H1 (cell line): ENCODE measurements around the gene ARHGEF12. TPM values are rescaled to one million over a fixed set of nuclear protein-coding genes. Genes with fewer than 3 reads are reported as not detected.

Source experiments
- CTCF ChIA-PET: fragments of 300-600 bp; sonication (Branson Sonifier 250); formaldehyde crosslinking; loops from one replicate; lab custom pipeline; 2021; ENCODE audit not compliant: partially characterized antibody; lab: Charles Lee
- POLR2A ChIA-PET: fragments of 300-600 bp; sonication (Branson Sonifier 250); formaldehyde crosslinking; loops from one replicate; lab custom pipeline; 2021; ENCODE audit warnings: inconsistent platforms; ENCODE audit not compliant: partially characterized antibody; lab: Charles Lee
- DNase-seq, 2 experiments: peaks; one replicate each; pipeline versions ENCODE4 v3.0.0 to v3.0.0-alpha.2; 2010 to 2022; ENCODE audit warnings: low spot score in 2 of 2, low read depth in 1 of 2, mixed read lengths in 1 of 2
- FAIRE-seq: peaks from 2 replicates; lab custom pipeline; 2011; peaks lifted over from hg19 to GRCh38; lab: Jason Lieb, UNC
- H2AFZ ChIP-seq: 2 replicates; pipeline ENCODE4 v1.8.1; 2012; ENCODE audit warnings: low read length, inconsistent platforms
- H2AK5ac ChIP-seq: 2 replicates; pipeline ENCODE4 v1.6.1; 2013; ENCODE audit warnings: low read depth, low read length
- H2BK120ac ChIP-seq: replicated peaks from 2 replicates; pipeline ENCODE3; 2013; ENCODE audit warnings: low read depth, low read length, inconsistent platforms
- H2BK12ac ChIP-seq: 2 replicates; pipeline ENCODE4 v1.6.1; 2013; ENCODE audit warnings: low read depth, low read length
- H2BK15ac ChIP-seq: 2 replicates; pipeline ENCODE4 v1.6.1; 2013; ENCODE audit warnings: low read length
- H2BK20ac ChIP-seq: 2 replicates; pipeline ENCODE4 v1.6.1; 2013; ENCODE audit warnings: low read length
- H2BK5ac ChIP-seq: 2 replicates; pipeline ENCODE4 v1.6.1; 2013; ENCODE audit warnings: low read depth, low read length
- H3K14ac ChIP-seq: 2 replicates; pipeline ENCODE4 v1.6.1; 2013; ENCODE audit warnings: inconsistent platforms; ENCODE audit not compliant: insufficient read length
- H3K18ac ChIP-seq: 2 replicates; pipeline ENCODE4 v1.6.1; 2013; ENCODE audit warnings: low read length; ENCODE audit errors: extremely low read depth
- H3K23ac ChIP-seq: 2 replicates; pipeline ENCODE4 v1.6.1; 2013; ENCODE audit warnings: inconsistent platforms; ENCODE audit not compliant: insufficient read length
- H3K23me2 ChIP-seq: 2 replicates; pipeline ENCODE4 v1.6.1; 2013; ENCODE audit warnings: low read depth, low read length
- H3K27ac ChIP-seq: 2 replicates; pipeline ENCODE4 v1.6.1; 2011; ENCODE audit warnings: low read depth, low read length, inconsistent platforms
- H3K27me3 ChIP-seq, 4 experiments: replicated peaks in 1 of 4; 1 replicate in 1 of 4; 2 replicates in 3 of 4; pipeline versions ENCODE4 v1.6.1 to v1.8.1; 2011 to 2013; ENCODE audit warnings: low read length in 3 of 4, mild to moderate bottlenecking in 3 of 4, inconsistent platforms in 2 of 4, mixed read lengths in 2 of 4, moderate library complexity in 1 of 4; ENCODE audit not compliant: control insufficient read depth in 3 of 4, insufficient read depth in 3 of 4; ENCODE audit errors: extremely low read depth in 1 of 4
- H3K36me3 ChIP-seq, 4 experiments: 2 replicates each; pipeline versions ENCODE4 v1.6.1 to v1.8.1; 2011 to 2013; ENCODE audit warnings: mild to moderate bottlenecking in 4 of 4, low read length in 3 of 4, moderate library complexity in 2 of 4, control low read depth in 1 of 4, inconsistent platforms in 1 of 4; ENCODE audit not compliant: insufficient read depth in 4 of 4, control insufficient read depth in 2 of 4
- H3K4ac ChIP-seq: replicated peaks from 2 replicates; pipeline ENCODE3; 2013; ENCODE audit warnings: low read length, low read depth, mixed read lengths, inconsistent platforms; ENCODE audit not compliant: insufficient read length
- H3K4me1 ChIP-seq, 4 experiments: replicated peaks in 1 of 4; 1 replicate in 1 of 4; 2 replicates in 3 of 4; pipeline versions ENCODE4 v1.6.1 to v1.8.1; 2011 to 2013; ENCODE audit warnings: low read length in 3 of 4, inconsistent platforms in 2 of 4, mixed read lengths in 1 of 4; ENCODE audit not compliant: insufficient read depth in 4 of 4, control insufficient read depth in 3 of 4
- H3K4me2 ChIP-seq, 2 experiments: 2 replicates each; pipeline versions ENCODE4 v1.6.1 to v1.8.1; 2011 to 2013; ENCODE audit warnings: low read depth in 2 of 2, low read length in 2 of 2, control low read depth in 1 of 2, inconsistent platforms in 1 of 2, mild to moderate bottlenecking in 1 of 2; ENCODE audit not compliant: insufficient read depth in 1 of 2
- H3K4me3 ChIP-seq, 4 experiments: fragments of 200-600, 300-600 bp in 1 of 4; sonication (generic), shearing (Covaris generic), sonication (Bioruptor Twin) in 1 of 4; 2 replicates each; pipeline versions ENCODE4 v1.5.1 to v1.8.1; 2011 to 2016; ENCODE audit warnings: low read length in 4 of 4, low read depth in 3 of 4, control low read depth in 2 of 4, inconsistent platforms in 2 of 4, mild to moderate bottlenecking in 2 of 4, mixed read lengths in 1 of 4, moderate library complexity in 1 of 4; ENCODE audit not compliant: insufficient read depth in 2 of 4; ENCODE audit errors: extremely low read depth in 1 of 4
- H3K56ac ChIP-seq: replicated peaks from 2 replicates; pipeline ENCODE3; 2013; ENCODE audit warnings: low read depth, mild to moderate bottlenecking, mixed read lengths, low read length, inconsistent platforms; ENCODE audit not compliant: insufficient read length
- H3K79me1 ChIP-seq: 2 replicates; pipeline ENCODE4 v1.6.1; 2013; ENCODE audit warnings: low read depth, low read length, control low read depth
- H3K79me2 ChIP-seq, 2 experiments: 2 replicates each; pipeline versions ENCODE4 v1.6.1 to v1.8.1; 2012 to 2013; ENCODE audit warnings: low read length in 2 of 2, mild to moderate bottlenecking in 2 of 2, inconsistent platforms in 1 of 2; ENCODE audit not compliant: insufficient read depth in 2 of 2, control insufficient read depth in 1 of 2
- H3K9ac ChIP-seq, 4 experiments: replicated peaks in 1 of 4; 1 replicate in 1 of 4; 2 replicates in 3 of 4; pipeline versions ENCODE4 v1.6.1 to v1.8.1; 2011 to 2013; ENCODE audit warnings: low read depth in 3 of 4, low read length in 3 of 4, control low read depth in 2 of 4, mild to moderate bottlenecking in 2 of 4, moderate library complexity in 2 of 4, inconsistent platforms in 1 of 4; ENCODE audit errors: extremely low read depth in 1 of 4
- H3K9me3 ChIP-seq, 2 experiments: 2 replicates each; pipeline versions ENCODE4 v1.6.1 to v1.8.1; 2012 to 2013; ENCODE audit warnings: mild to moderate bottlenecking in 2 of 2, moderate library complexity in 2 of 2, control low read depth in 1 of 2, inconsistent platforms in 1 of 2, low read depth in 1 of 2, low read length in 1 of 2, mixed read lengths in 1 of 2; ENCODE audit not compliant: insufficient read depth in 2 of 2
- H4K20me1 ChIP-seq, 2 experiments: replicated peaks in 1 of 2; 2 replicates each; pipeline versions ENCODE3 to v1.8.1; 2011 to 2013; ENCODE audit warnings: inconsistent platforms in 2 of 2, low read length in 2 of 2, mild to moderate bottlenecking in 1 of 2; ENCODE audit not compliant: insufficient read depth in 2 of 2, control insufficient read depth in 1 of 2
- H4K5ac ChIP-seq: 2 replicates; pipeline ENCODE4 v1.6.1; 2013; ENCODE audit warnings: low read length, low read depth, mixed read lengths, inconsistent platforms; ENCODE audit not compliant: insufficient read length
- H4K8ac ChIP-seq: 2 replicates; pipeline ENCODE4 v1.8.0; 2013; ENCODE audit warnings: mild to moderate bottlenecking, moderate library complexity, low read length, inconsistent platforms; ENCODE audit not compliant: insufficient read depth; ENCODE audit errors: extremely low read depth
- H4K91ac ChIP-seq: replicated peaks from 2 replicates; pipeline ENCODE3; 2013; ENCODE audit warnings: low read length, mixed read lengths, inconsistent platforms; ENCODE audit not compliant: insufficient read length
- BCL11A ChIP-seq, 2 experiments: IDR thresholded peaks; one replicate each; pipeline ENCODE4 v1.6.1; 2011; ENCODE audit warnings: low read depth in 2 of 2, low read length in 2 of 2, mild to moderate bottlenecking in 2 of 2
- CHD2 ChIP-seq: IDR thresholded peaks from 2 replicates; pipeline ENCODE4 v1.6.1; 2012; ENCODE audit warnings: low read length, improper control_type of control experiment
- EGR1 ChIP-seq: IDR thresholded peaks from 2 replicates; pipeline ENCODE4 v1.6.1; 2011; ENCODE audit warnings: low read depth, low read length, borderline replicate concordance
- EZH2 ChIP-seq: fragments of 200-600 bp; sonication (generic); IDR thresholded peaks from 2 replicates; pipeline ENCODE4 v1.7.1; 2012; ENCODE audit warnings: low read depth, mild to moderate bottlenecking, moderate library complexity, low read length, inconsistent platforms; ENCODE audit not compliant: severe bottlenecking
- KDM4A ChIP-seq: IDR thresholded peaks from one replicate; pipeline ENCODE4 v1.7.1; 2012; ENCODE audit warnings: low read depth, mild to moderate bottlenecking, moderate library complexity, low read length, inconsistent platforms; ENCODE audit not compliant: severe bottlenecking
- NANOG ChIP-seq: IDR thresholded peaks from 2 replicates; pipeline ENCODE4 v1.6.1; 2011; ENCODE audit warnings: low read length, low read depth, mild to moderate bottlenecking, inconsistent platforms; ENCODE audit not compliant: insufficient read depth, poor library complexity, severe bottlenecking
- SAP30 ChIP-seq: fragments of 300-600 bp; sonication (generic); IDR thresholded peaks from 2 replicates; pipeline ENCODE4 v1.7.1; 2012; ENCODE audit warnings: low read length, moderate library complexity, mild to moderate bottlenecking, inconsistent platforms; ENCODE audit not compliant: insufficient read depth, insufficient replicate concordance
- TAF1 ChIP-seq: IDR thresholded peaks from 2 replicates; pipeline ENCODE4 v1.6.1; 2011; ENCODE audit warnings: mild to moderate bottlenecking, low read depth, low read length
- TBP ChIP-seq: IDR thresholded peaks from 2 replicates; pipeline ENCODE4 v1.6.1; 2011; ENCODE audit warnings: low read depth, low read length, improper control_type of control experiment
- TCF12 ChIP-seq: IDR thresholded peaks from 2 replicates; pipeline ENCODE4 v1.6.1; 2011; ENCODE audit warnings: low read depth, mild to moderate bottlenecking, low read length
- WGBS, 2 experiments: shearing (Covaris generic) in 1 of 2; methylation state at CpG; one replicate each; pipeline versions ENCODE4 v1.1.6 to v1.1.7; 2013 to 2015; ENCODE audit warnings: low lambda C conversion rate in 2 of 2, mixed read lengths in 2 of 2, inconsistent platforms in 1 of 2, low coverage in 1 of 2, missing lambda C conversion rate in 1 of 2; ENCODE audit not compliant: insufficient replicate concordance in 2 of 2, insufficient coverage in 1 of 2, insufficient read length in 1 of 2; ENCODE audit errors: extremely low coverage in 1 of 2, missing lambda C conversion rate in 1 of 2; 5-methylcytosine and 5-hydroxymethylcytosine counted together
- polyA plus RNA-seq, 7 experiments: library from polyadenylated mRNA; depleted of rRNA in 3 of 7; stranded (reverse) in 5 of 7; unstranded in 2 of 7; fragments of >200 nt in 5 of 7; fragments of 200-250 nt in 2 of 7; gene quantifications; 1 replicate in 5 of 7; 2 replicates in 1 of 7; 4 replicates in 1 of 7; pipeline versions ENCODE4 v1.2.1 to v1.2.3, GENCODE V29; 2011 to 2013; ENCODE audit warnings: missing spikeins in 2 of 7, mixed read lengths in 2 of 7
- total RNA-seq: library from RNA; stranded (reverse); fragmentation: NEBNext Ultra II Directional; extraction: Animal tissue kit (Norgen Biotek cat#: 25700); gene quantifications from 2 replicates; pipeline ENCODE4 v1.2.1, GENCODE V29; 2021
- TF ChIP-seq, protein P1 (sequence below): IDR thresholded peaks from 2 replicates; pipeline ENCODE4 v1.6.1; 2011; ENCODE audit warnings: low read length, improper control_type of control experiment

The ARHGEF12 gene
- total and polyA plus RNA-seq, 2 of the 8 experiments (the other 6 are each of a cell fraction or from before 2014, with no cell fraction given), result 5.1 to 33.7 TPM

- peaks cover 1 to 4% of the 10 kb centered on the region in 2 experiments; a peak in 1 of 4 replicates for H3K9me3 ChIP-seq
- peaks cover 0 to 3% (median 0%) of the 10 kb centered on the region in 4 experiments; a peak in 2 of 7 replicates for H3K4me1 ChIP-seq
- H4K5ac ChIP-seq, result no peak overlapping the region
- no peaks in the 10 kb centered on the region for H4K20me1 ChIP-seq
- H2BK15ac ChIP-seq, result no peak overlapping the region
- no peak overlapping the region for H3K4me3 ChIP-seq
- H3K27me3 ChIP-seq, result no peaks in the 10 kb centered on the region
- no peak overlapping the region for H2AK5ac ChIP-seq
- no peak overlapping the region for H4K91ac ChIP-seq
- no peak overlapping the region for H2BK12ac ChIP-seq
- H2BK20ac ChIP-seq, result no peak overlapping the region
- H3K56ac ChIP-seq, result no peak overlapping the region
- H3K23ac ChIP-seq, result no peak overlapping the region
- H3K27ac ChIP-seq, result no peak overlapping the region
- H4K8ac ChIP-seq, result no peak overlapping the region
- no peaks in the 10 kb centered on the region for H3K23me2 ChIP-seq
- no peaks in the 10 kb centered on the region; a peak in 1 of 8 replicates for H3K36me3 ChIP-seq
- ChIA-PET POLR2A (no interaction called here), CTCF (interaction anchor here (0.7 to 1.1 kb wide), 4 partner anchors 41 to 555 kb away, joined by 3 read pairs; no protein-coding TSS in a partner anchor)
- no peak overlapping the region for H2BK5ac ChIP-seq
- H3K4me2 ChIP-seq, result no peak overlapping the region
- no peak for DNase-seq
- H3K9ac ChIP-seq, result no peak overlapping the region
- H3K14ac ChIP-seq, result no peak overlapping the region
- WGBS, 2 experiments, result 96% methylated on average over 1 of the region's 1 CpG; no CpG with 5 or more reads in 1 of the 2 experiments
- no peak overlapping the region for H3K18ac ChIP-seq
- no peak for FAIRE-seq
- no peak overlapping the region for H2AFZ ChIP-seq
- peaks cover 0 to 66% of the 10 kb centered on the region in 2 experiments; a peak in 2 of 4 replicates for H3K79me2 ChIP-seq
- H3K4ac ChIP-seq, result no peak overlapping the region
- TF ChIP-seq BCL11A (IDR thresholded peaks at IDR 0.05; ENCODE audit: low read depth in 2 of 2, low read length in 2 of 2), result no peak
- no peak for TF ChIP-seq SAP30
- TF ChIP-seq, protein P1, sequence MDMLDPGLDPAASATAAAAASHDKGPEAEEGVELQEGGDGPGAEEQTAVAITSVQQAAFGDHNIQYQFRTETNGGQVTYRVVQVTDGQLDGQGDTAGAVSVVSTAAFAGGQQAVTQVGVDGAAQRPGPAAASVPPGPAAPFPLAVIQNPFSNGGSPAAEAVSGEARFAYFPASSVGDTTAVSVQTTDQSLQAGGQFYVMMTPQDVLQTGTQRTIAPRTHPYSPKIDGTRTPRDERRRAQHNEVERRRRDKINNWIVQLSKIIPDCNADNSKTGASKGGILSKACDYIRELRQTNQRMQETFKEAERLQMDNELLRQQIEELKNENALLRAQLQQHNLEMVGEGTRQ, result no peak
- TF ChIP-seq TBP, result no peak
- no peak for TF ChIP-seq TAF1
- no peak for TF ChIP-seq TCF12
- TF ChIP-seq KDM4A, result no peak
- TF ChIP-seq CHD2, result no peak
- no peak for TF ChIP-seq EZH2
- TF ChIP-seq EGR1, result no peak
- TF ChIP-seq NANOG, result no peak
- TF ChIP-seq, all 59 proteins: peak for 0
- H3K79me1 ChIP-seq, result peaks cover 4% of the 10 kb centered on the region; the same call in 1 of the 2 replicates
- no peak overlapping the region for H2BK120ac ChIP-seq
Observed at GRCh38 chr11:120390585-120390922, 54.3 kb downstream of the ARHGEF12 start.
